SK-N-SH treated with all-trans-retinoic acid at 6 μM for 48 hours (cell line): Measurements from ENCODE around the gene TMBIM1.

Experiments used
- ATAC-seq: fragments of 200-7000 bp; cut with Tn5 transposase; 3 replicates; pipeline ENCODE4 v1.9.1; 2020; ENCODE audit warnings: mild to moderate bottlenecking, moderate library complexity
- BACH2 ChIP-seq: fragments of 250-450 bp; sonication (Bioruptor Pico); IDR thresholded peaks from 2 replicates; pipeline ENCODE4 v1.9.0; 2021; ENCODE audit warnings: mild to moderate bottlenecking, borderline replicate concordance
- CSDC2 ChIP-seq: fragments of 250-450 bp; sonication (Bioruptor Pico); IDR thresholded peaks from 2 replicates; pipeline ENCODE4 v1.5.0; 2020; ENCODE audit warnings: mild to moderate bottlenecking, moderate library complexity
- ESRRG ChIP-seq: fragments of 250-450 bp; sonication (Bioruptor Pico); IDR thresholded peaks from 2 replicates; pipeline ENCODE4 v1.6.1; 2021; ENCODE audit warnings: mild to moderate bottlenecking
- GLIS3 ChIP-seq: fragments of 250-450 bp; sonication (Bioruptor Pico); IDR thresholded peaks from 2 replicates; pipeline ENCODE4 v1.5.0; 2020; ENCODE audit warnings: mild to moderate bottlenecking, moderate library complexity
- ISL1 ChIP-seq: fragments of 250-450 bp; sonication (Bioruptor Pico); IDR thresholded peaks from 2 replicates; pipeline ENCODE4 v2.1.2; 2022; ENCODE audit warnings: mild to moderate bottlenecking, moderate library complexity
- OSR1 ChIP-seq: fragments of 250-450 bp; sonication (Bioruptor Pico); IDR thresholded peaks from 2 replicates; pipeline ENCODE4 v1.8.0; 2022; ENCODE audit warnings: moderate library complexity, mild to moderate bottlenecking, inconsistent platforms
- RARB ChIP-seq: fragments of 250-450 bp; sonication (Bioruptor Pico); IDR thresholded peaks from 2 replicates; pipeline ENCODE4 v1.8.0; 2021; ENCODE audit warnings: mild to moderate bottlenecking, moderate library complexity
- SNAI2 ChIP-seq: fragments of 250-450 bp; sonication (Bioruptor Pico); IDR thresholded peaks from 2 replicates; pipeline ENCODE4 v1.5.0; 2020; ENCODE audit warnings: mild to moderate bottlenecking, moderate library complexity
- TCF4 ChIP-seq: fragments of 250-450 bp; sonication (Bioruptor Pico); IDR thresholded peaks from 2 replicates; pipeline ENCODE4 v1.8.0; 2021; ENCODE audit warnings: mild to moderate bottlenecking, moderate library complexity, borderline replicate concordance
- TOX ChIP-seq: fragments of 250-450 bp; sonication (Bioruptor Pico); IDR thresholded peaks from 2 replicates; pipeline ENCODE4 v1.8.0; 2021; ENCODE audit warnings: mild to moderate bottlenecking, moderate library complexity, borderline replicate concordance
- ZC3H10 ChIP-seq: fragments of 250-450 bp; sonication (Bioruptor Pico); IDR thresholded peaks from 2 replicates; pipeline ENCODE4 v1.5.1; 2021; ENCODE audit warnings: mild to moderate bottlenecking, moderate library complexity
- ZNF565 ChIP-seq: fragments of 450-650 bp; formaldehyde crosslinking; conservative IDR thresholded peaks from 2 replicates; pipeline ENCODE4 v1.5.0; 2020; ENCODE audit warnings: low read depth, mild to moderate bottlenecking, moderate library complexity
- ZNF70 ChIP-seq: fragments of 450-650 bp; formaldehyde crosslinking; IDR thresholded peaks from 2 replicates; pipeline ENCODE4 v1.5.0; 2020; ENCODE audit warnings: mild to moderate bottlenecking, moderate library complexity
- ZNF8 ChIP-seq: fragments of 450-650 bp; formaldehyde crosslinking; IDR thresholded peaks from 2 replicates; pipeline ENCODE4 v1.5.0; 2020; ENCODE audit warnings: mild to moderate bottlenecking, moderate library complexity
- TF ChIP-seq, protein P1 (sequence below): fragments of 250-450 bp; sonication (Bioruptor Pico); IDR thresholded peaks from 2 replicates; pipeline ENCODE4 v1.5.0; 2020; ENCODE audit warnings: mild to moderate bottlenecking, moderate library complexity
- TF ChIP-seq, protein P2 (sequence below): fragments of 250-450 bp; sonication (Bioruptor Pico); IDR thresholded peaks from 2 replicates; pipeline ENCODE4 v1.5.1; 2020; ENCODE audit warnings: low read depth, mild to moderate bottlenecking, moderate library complexity
- TF ChIP-seq, protein P3 (sequence below): fragments of 250-450 bp; sonication (Bioruptor Pico); IDR thresholded peaks from 2 replicates; pipeline ENCODE4 v1.8.0; 2021; ENCODE audit warnings: low read depth, mild to moderate bottlenecking, moderate library complexity, borderline replicate concordance
- TF ChIP-seq, protein P4 (sequence below): fragments of 250-450 bp; sonication (Bioruptor Pico); IDR thresholded peaks from 2 replicates; pipeline ENCODE4 v1.8.0; 2020; ENCODE audit warnings: mild to moderate bottlenecking, moderate library complexity, borderline replicate concordance

TMBIM1 gene

DNA sequence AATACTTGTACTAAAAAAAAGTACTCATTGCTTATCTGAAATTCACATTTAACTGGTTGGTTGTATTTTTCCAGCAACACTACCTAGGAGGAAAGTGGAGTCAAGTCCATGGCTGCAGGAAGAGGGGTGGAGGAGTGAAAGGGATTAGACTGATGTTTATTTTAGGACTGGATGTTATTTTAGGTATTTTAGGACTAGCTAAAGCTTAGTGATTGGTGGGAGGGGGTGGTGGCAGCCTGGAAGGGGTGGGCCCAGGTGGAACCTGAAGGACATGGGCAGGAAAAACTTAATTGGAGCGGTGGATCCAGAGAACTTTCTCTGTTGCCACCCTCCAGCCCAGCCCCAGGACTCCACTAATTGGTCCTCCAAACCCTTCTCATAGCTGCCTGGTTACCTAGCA lies 3.9 kb upstream of the TMBIM1 start:
- no peak for TF ChIP-seq ZC3H10 (CRISPR knock-in tag)
- no peak for TF ChIP-seq CSDC2 (CRISPR knock-in tag)
- no peak for TF ChIP-seq OSR1 (CRISPR knock-in tag)
- no peak for TF ChIP-seq TCF4 (CRISPR knock-in tag)
- TF ChIP-seq BACH2 (CRISPR knock-in tag), result no peak
- TF ChIP-seq SNAI2 (CRISPR knock-in tag), result no peak
- TF ChIP-seq, protein P1, sequence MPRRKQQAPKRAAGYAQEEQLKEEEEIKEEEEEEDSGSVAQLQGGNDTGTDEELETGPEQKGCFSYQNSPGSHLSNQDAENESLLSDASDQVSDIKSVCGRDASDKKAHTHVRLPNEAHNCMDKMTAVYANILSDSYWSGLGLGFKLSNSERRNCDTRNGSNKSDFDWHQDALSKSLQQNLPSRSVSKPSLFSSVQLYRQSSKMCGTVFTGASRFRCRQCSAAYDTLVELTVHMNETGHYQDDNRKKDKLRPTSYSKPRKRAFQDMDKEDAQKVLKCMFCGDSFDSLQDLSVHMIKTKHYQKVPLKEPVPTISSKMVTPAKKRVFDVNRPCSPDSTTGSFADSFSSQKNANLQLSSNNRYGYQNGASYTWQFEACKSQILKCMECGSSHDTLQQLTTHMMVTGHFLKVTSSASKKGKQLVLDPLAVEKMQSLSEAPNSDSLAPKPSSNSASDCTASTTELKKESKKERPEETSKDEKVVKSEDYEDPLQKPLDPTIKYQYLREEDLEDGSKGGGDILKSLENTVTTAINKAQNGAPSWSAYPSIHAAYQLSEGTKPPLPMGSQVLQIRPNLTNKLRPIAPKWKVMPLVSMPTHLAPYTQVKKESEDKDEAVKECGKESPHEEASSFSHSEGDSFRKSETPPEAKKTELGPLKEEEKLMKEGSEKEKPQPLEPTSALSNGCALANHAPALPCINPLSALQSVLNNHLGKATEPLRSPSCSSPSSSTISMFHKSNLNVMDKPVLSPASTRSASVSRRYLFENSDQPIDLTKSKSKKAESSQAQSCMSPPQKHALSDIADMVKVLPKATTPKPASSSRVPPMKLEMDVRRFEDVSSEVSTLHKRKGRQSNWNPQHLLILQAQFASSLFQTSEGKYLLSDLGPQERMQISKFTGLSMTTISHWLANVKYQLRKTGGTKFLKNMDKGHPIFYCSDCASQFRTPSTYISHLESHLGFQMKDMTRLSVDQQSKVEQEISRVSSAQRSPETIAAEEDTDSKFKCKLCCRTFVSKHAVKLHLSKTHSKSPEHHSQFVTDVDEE (CRISPR knock-in tag), result no peak
- TF ChIP-seq, protein P2, sequence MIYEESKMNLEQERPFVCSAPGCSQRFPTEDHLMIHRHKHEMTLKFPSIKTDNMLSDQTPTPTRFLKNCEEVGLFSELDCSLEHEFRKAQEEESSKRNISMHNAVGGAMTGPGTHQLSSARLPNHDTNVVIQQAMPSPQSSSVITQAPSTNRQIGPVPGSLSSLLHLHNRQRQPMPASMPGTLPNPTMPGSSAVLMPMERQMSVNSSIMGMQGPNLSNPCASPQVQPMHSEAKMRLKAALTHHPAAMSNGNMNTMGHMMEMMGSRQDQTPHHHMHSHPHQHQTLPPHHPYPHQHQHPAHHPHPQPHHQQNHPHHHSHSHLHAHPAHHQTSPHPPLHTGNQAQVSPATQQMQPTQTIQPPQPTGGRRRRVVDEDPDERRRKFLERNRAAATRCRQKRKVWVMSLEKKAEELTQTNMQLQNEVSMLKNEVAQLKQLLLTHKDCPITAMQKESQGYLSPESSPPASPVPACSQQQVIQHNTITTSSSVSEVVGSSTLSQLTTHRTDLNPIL (CRISPR knock-in tag), result no peak
- TF ChIP-seq ISL1 (CRISPR knock-in tag), result no peak
- TF ChIP-seq, protein P3, sequence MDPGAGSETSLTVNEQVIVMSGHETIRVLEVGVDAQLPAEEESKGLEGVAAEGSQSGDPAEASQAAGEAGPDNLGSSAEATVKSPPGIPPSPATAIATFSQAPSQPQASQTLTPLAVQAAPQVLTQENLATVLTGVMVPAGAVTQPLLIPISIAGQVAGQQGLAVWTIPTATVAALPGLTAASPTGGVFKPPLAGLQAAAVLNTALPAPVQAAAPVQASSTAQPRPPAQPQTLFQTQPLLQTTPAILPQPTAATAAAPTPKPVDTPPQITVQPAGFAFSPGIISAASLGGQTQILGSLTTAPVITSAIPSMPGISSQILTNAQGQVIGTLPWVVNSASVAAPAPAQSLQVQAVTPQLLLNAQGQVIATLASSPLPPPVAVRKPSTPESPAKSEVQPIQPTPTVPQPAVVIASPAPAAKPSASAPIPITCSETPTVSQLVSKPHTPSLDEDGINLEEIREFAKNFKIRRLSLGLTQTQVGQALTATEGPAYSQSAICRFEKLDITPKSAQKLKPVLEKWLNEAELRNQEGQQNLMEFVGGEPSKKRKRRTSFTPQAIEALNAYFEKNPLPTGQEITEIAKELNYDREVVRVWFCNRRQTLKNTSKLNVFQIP, result no peak
- no peak for TF ChIP-seq ESRRG (CRISPR knock-in tag)
- TF ChIP-seq, all 23 proteins: peak for 0
- no peak for ATAC-seq

DNA sequence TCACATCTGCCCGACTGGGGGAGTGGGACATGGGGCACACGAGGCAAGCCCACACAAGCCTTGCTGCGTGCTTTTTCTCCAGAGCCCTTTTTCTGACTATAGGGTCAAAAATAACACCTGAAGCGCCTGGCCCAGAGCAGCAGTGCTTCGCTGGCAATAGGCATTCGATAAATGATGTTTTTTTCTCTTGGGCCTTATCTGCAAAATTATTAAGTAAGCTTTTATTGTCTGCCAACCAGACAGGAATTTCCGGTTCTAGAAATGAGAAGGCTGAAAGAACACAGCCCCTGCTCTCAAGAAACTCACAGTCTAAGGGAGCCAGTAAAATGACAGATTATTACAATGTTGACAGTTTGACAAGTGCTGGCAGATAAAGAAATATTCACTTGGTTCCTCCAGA lies 2.7 kb upstream of the TMBIM1 start:
- peak; percentile 19; the same call in 1 of the 2 replicates for TF ChIP-seq ISL1 (CRISPR knock-in tag)
- TF ChIP-seq GLIS3, result no peak
- no peak for ATAC-seq

DNA sequence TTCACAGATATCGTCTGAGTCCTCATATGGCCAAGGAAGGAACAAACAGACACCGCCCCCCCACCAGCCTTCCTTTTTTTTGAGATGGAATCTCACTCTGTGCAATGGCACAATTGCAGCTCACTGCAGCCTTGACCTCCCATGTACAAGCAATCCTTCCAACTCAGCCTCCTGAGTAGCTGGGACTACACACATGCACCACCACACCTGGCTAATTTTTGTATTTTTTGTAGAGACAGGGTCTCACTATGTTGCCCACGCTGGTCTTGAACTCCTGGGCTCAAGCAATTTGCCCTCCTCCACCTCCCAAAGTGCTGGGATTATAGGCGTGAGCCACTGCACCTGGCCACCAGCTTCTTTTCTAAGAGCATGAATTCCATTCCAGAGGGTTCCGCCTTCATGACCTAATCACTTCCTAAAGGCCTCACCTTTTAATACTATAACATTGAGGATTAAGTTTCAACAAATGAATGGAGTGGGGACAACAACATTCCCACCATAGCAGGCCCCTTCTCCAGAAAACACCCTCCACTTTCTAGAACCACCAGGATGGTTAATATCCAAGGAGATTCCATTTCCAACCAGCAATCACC lies 2.2 kb upstream of the TMBIM1 start:
- TF ChIP-seq ZNF70 (CRISPR knock-in tag) (no peak), RARB (no peak), TOX (CRISPR knock-in tag) (no peak), ZC3H10 (CRISPR knock-in tag) (no peak), ZNF8 (no peak), BACH2 (CRISPR knock-in tag) (no peak)
- TF ChIP-seq, protein P1 (CRISPR knock-in tag), result no peak
- TF ChIP-seq, protein P2 (CRISPR knock-in tag), result no peak
- no peak for ATAC-seq

DNA sequence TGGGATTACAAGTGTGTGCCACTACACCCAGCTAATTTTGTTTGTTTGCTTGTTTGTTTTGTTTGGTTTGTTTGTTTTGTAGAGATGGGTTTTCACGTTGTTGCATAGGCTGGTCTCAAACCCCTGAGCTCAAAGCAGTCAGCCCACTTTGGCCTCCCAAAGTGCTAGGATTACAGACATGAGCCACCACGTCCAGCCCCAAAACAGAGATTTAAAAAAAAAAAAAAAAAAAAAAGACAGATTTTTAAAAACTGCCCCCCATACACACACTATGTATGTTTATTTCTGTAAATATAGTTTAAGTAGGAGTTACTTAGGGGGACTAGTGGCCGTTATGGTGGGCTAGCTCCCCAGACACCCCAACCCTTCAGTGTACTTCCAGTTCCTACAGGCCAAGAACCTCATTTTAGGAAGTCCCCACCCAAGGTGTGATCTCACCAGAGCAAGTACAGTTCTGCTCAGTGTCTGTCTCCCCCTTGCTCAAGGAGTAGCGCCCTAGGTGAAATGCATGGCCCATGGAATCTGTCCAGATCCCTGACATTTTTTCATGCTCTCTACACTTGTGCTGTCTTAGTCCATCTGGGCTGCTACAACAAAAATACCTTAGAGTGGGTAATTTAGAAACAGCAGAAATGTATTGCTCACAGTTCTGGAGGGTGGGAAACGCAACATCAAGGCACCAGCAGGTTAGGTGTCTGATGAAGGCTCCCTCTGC lies 1.6 kb upstream of the TMBIM1 start:
- no peak for ATAC-seq
- no peak for TF ChIP-seq GLIS3
- no peak for TF ChIP-seq ZNF565 (CRISPR knock-in tag)
- TF ChIP-seq ESRRG (CRISPR knock-in tag), result no peak
- TF ChIP-seq OSR1 (CRISPR knock-in tag), result no peak
- TF ChIP-seq, protein P4, sequence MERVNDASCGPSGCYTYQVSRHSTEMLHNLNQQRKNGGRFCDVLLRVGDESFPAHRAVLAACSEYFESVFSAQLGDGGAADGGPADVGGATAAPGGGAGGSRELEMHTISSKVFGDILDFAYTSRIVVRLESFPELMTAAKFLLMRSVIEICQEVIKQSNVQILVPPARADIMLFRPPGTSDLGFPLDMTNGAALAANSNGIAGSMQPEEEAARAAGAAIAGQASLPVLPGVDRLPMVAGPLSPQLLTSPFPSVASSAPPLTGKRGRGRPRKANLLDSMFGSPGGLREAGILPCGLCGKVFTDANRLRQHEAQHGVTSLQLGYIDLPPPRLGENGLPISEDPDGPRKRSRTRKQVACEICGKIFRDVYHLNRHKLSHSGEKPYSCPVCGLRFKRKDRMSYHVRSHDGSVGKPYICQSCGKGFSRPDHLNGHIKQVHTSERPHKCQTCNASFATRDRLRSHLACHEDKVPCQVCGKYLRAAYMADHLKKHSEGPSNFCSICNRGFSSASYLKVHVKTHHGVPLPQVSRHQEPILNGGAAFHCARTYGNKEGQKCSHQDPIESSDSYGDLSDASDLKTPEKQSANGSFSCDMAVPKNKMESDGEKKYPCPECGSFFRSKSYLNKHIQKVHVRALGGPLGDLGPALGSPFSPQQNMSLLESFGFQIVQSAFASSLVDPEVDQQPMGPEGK, result no peak
